ENCODE results near the gene FKBP7.
A peak's percentile ranks its signal among the peaks of the same experiment; 100 is the strongest.
"Not testable (repeated sequence)": the region's sequence is repeated elsewhere in the genome, so short reads cannot be mapped to it uniquely, and the experiment has no call there.

The FKBP7 gene

GRCh38 chr2:178426388-178426787 is 52.0 kb downstream of the FKBP7 start:
- FAIRE-seq (no peak), DNase-seq (ENCODE audit: insufficient read length, low spot score) (no peak)
- TF ChIP-seq CTCF (IDR thresholded peaks at IDR 0.05; ENCODE audit: insufficient read depth, missing control alignments) = no peak

GRCh38 chr2:178425255-178425827 is 53.1 kb downstream of the FKBP7 start:
- FAIRE-seq (no peak), DNase-seq (ENCODE audit: insufficient read length, low spot score) (no peak)
- TF ChIP-seq CTCF (IDR thresholded peaks at IDR 0.05; ENCODE audit: insufficient read depth, missing control alignments) = no peak

GRCh38 chr2:178423746-178424145 is 54.7 kb downstream of the FKBP7 start:
- FAIRE-seq = peak; percentile 51
- DNase-seq (ENCODE audit: insufficient read length, low spot score) = not testable (repeated sequence)

- FAIRE-seq = no peak
- no peak for DNase-seq (ENCODE audit: insufficient read length, low spot score)
- TF ChIP-seq CTCF (IDR thresholded peaks at IDR 0.05; ENCODE audit: insufficient read depth, missing control alignments) = no peak
These were observed 56.3 kb downstream of the FKBP7 start for GRCh38 chr2:178422097-178422496.

- DNase-seq (ENCODE audit: insufficient read length, low spot score) (no peak), FAIRE-seq (no peak)
- no peak for TF ChIP-seq CTCF (IDR thresholded peaks at IDR 0.05; ENCODE audit: insufficient read depth, missing control alignments)
These were observed 57.9 kb downstream of the FKBP7 start for GRCh38 chr2:178420463-178420999.

GRCh38 chr2:178419123-178419522 is 59.3 kb downstream of the FKBP7 start:
- DNase-seq (ENCODE audit: insufficient read length, low spot score) = no peak

GRCh38 chr2:178418426-178418825 is 60.0 kb downstream of the FKBP7 start:
- no peak for FAIRE-seq
- no peak for DNase-seq (ENCODE audit: insufficient read length, low spot score)
- TF ChIP-seq CTCF (IDR thresholded peaks at IDR 0.05; ENCODE audit: insufficient read depth, missing control alignments) = no peak

More at GRCh38 chr2:178419123-178419522, 59.3 kb downstream of the FKBP7 start:
- TF ChIP-seq CTCF (IDR thresholded peaks at IDR 0.05; ENCODE audit: insufficient read depth, missing control alignments) = peak; percentile 47
- no peak for FAIRE-seq

All from D721Med (cell line).